ENCODE data around the gene NR2F2. TPM values are rescaled to one million over a fixed set of nuclear protein-coding genes. Genes with fewer than 3 reads are reported as not detected.
A peak's percentile ranks its signal among the peaks of the same experiment; 100 is the strongest.

NR2F2 gene
- total and polyA plus RNA-seq, 2 of the 13 experiments (the other 11 are each of a cell fraction or from before 2014, with no cell fraction given), result 3.5 to 4.7 TPM

GRCh38 chr15:96334017-96334704 is 3.7 kb downstream of the NR2F2 start (continued):
- TF ChIP-seq YEATS4 (CRISPR knock-in tag; IDR thresholded peaks at IDR 0.05; ENCODE audit: borderline replicate concordance), result 0 out of 2 replicates have a peak, but pooled peaks have one; percentile 29
- TF ChIP-seq HMGXB3 (CRISPR knock-in tag; IDR thresholded peaks at IDR 0.05; ENCODE audit: borderline replicate concordance), result no peak
- 0 out of 2 replicates have a peak, but pooled peaks have one; percentile 19 for TF ChIP-seq ARID4A (CRISPR knock-in tag; IDR thresholded peaks at IDR 0.05; ENCODE audit: borderline replicate concordance)
- TF ChIP-seq ZNF562 (CRISPR knock-in tag; IDR thresholded peaks at IDR 0.05; ENCODE audit: borderline replicate concordance), result no peak
- no peak for TF ChIP-seq MAFK (conservative IDR thresholded peaks at IDR 0.05 in 1 of 2, IDR thresholded peaks at IDR 0.05 in 1 of 2; ENCODE audit: low read length in 2 of 2)
- TF ChIP-seq KDM5B (CRISPR knock-in tag; IDR thresholded peaks at IDR 0.05; ENCODE audit: borderline replicate concordance), result peak; percentile 39; the same call in 1 of the 2 replicates
- no peak for TF ChIP-seq ATM (IDR thresholded peaks at IDR 0.05; ENCODE audit: borderline replicate concordance)
- TF ChIP-seq RBFOX2 (IDR thresholded peaks at IDR 0.05; ENCODE audit: low read depth, low read length), result peak; percentile 45; the same call in 1 of the 2 replicates
- no peak for TF ChIP-seq ZSCAN9 (CRISPR knock-in tag; IDR thresholded peaks at IDR 0.05; ENCODE audit: borderline replicate concordance)
- TF ChIP-seq MTF1 (CRISPR knock-in tag; IDR thresholded peaks at IDR 0.05), result no peak
- peak; percentile 73 for TF ChIP-seq ZNF777 (CRISPR knock-in tag; IDR thresholded peaks at IDR 0.05)
- 0 out of 2 replicates have a peak, but pooled peaks have one; percentile 8 for TF ChIP-seq ZNF263 (CRISPR knock-in tag; IDR thresholded peaks at IDR 0.05)
- TF ChIP-seq ZNF773 (CRISPR knock-in tag; IDR thresholded peaks at IDR 0.05; ENCODE audit: borderline replicate concordance), result no peak
- no peak for TF ChIP-seq JDP2 (CRISPR knock-in tag; IDR thresholded peaks at IDR 0.05; ENCODE audit: borderline replicate concordance)
- TF ChIP-seq ZNF687 (CRISPR knock-in tag; IDR thresholded peaks at IDR 0.05), result peak; percentile 62
- no peak for TF ChIP-seq ZNF326 (CRISPR knock-in tag; IDR thresholded peaks at IDR 0.05; ENCODE audit: borderline replicate concordance)
